Thymus (tissue), 11 donors: ENCODE measurements around the gene CSTPP1. TPM values are rescaled to one million over a fixed set of nuclear protein-coding genes. Genes with fewer than 3 reads are reported as not detected.
"Not testable (repeated sequence)": the region's sequence is repeated elsewhere in the genome, so short reads cannot be mapped to it uniquely, and the experiment has no call there.

ENCODE experiments used
- DNase-seq, 9 donors: peaks; one replicate each; pipeline ENCODE4 v3.0.0-alpha.2; 2013; ENCODE audit warnings: low spot score in 9 of 9, low read depth in 6 of 9, missing footprints in 1 of 9
- H3K27ac ChIP-seq, 2 donors: one replicate each; pipeline ENCODE4 v1.5.1; 2013; ENCODE audit warnings: control low read depth in 1 of 2, low read depth in 1 of 2, low read length in 1 of 2, mild to moderate bottlenecking in 1 of 2, moderate library complexity in 1 of 2
- H3K27me3 ChIP-seq, 2 donors: one replicate each; pipeline ENCODE4 v1.5.1; 2013; ENCODE audit warnings: low read length in 1 of 2; ENCODE audit not compliant: control insufficient read depth in 2 of 2, insufficient read depth in 1 of 2
- H3K36me3 ChIP-seq, 2 donors: one replicate each; pipeline ENCODE4 v1.5.1; 2013; ENCODE audit warnings: low read length in 1 of 2, mild to moderate bottlenecking in 1 of 2, moderate library complexity in 1 of 2; ENCODE audit not compliant: control insufficient read depth in 2 of 2, insufficient read depth in 2 of 2
- H3K4me1 ChIP-seq, 2 donors: one replicate each; pipeline ENCODE4 v1.5.1; 2013; ENCODE audit warnings: low read length in 2 of 2; ENCODE audit not compliant: control insufficient read depth in 2 of 2, insufficient read depth in 2 of 2
- H3K4me3 ChIP-seq, 2 donors: one replicate each; pipeline ENCODE4 v1.5.1; 2013; ENCODE audit warnings: low read length in 2 of 2, control low read depth in 1 of 2, mild to moderate bottlenecking in 1 of 2
- H3K9me3 ChIP-seq, 2 donors: one replicate each; pipeline ENCODE4 v1.5.1; 2013; ENCODE audit warnings: low read length in 1 of 2, mild to moderate bottlenecking in 1 of 2; ENCODE audit not compliant: control insufficient read depth in 2 of 2, insufficient read depth in 1 of 2
- WGBS: extraction: QIAGEN DNeasy Blood & Tissue Kit; methylation state at CpG from one replicate; pipeline ENCODE4 v1.1.7; 2013; 5-methylcytosine and 5-hydroxymethylcytosine counted together
- polyA plus RNA-seq: library from polyadenylated mRNA; stranded (reverse); fragments of 200-250 nt; gene quantifications from one replicate; pipeline ENCODE4 v1.2.3, GENCODE V29; 2013
- total RNA-seq: library from RNA; stranded (reverse); fragments of 120-200 nt; gene quantifications from one replicate; pipeline ENCODE4 v1.2.4, GENCODE V29; 2013
- donor health status: healthy.

CSTPP1 gene
- total and polyA plus RNA-seq, 2 donors = 15.8 to 16.0 TPM

GRCh38 chr11:47071341-47071740 lies 134.8 kb downstream of the CSTPP1 start:
- no peaks in the 10 kb centered on the region for H3K27me3 ChIP-seq
- no peak overlapping the region for H3K27ac ChIP-seq
- DNase-seq = no peak
- H3K4me3 ChIP-seq = no peak overlapping the region
- no peaks in the 10 kb centered on the region for H3K9me3 ChIP-seq
- WGBS = 89% methylated on average over 3 of the region's 3 CpGs
- H3K36me3 ChIP-seq = no peaks in the 10 kb centered on the region
- H3K4me1 ChIP-seq = peaks cover 0 to 5% of the 10 kb centered on the region in 2 donors

- DNase-seq = no peak
- no peak overlapping the region for H3K27ac ChIP-seq
- WGBS = 94% methylated on average over 2 of the region's 2 CpGs
Measured at GRCh38 chr11:47071791-47072261, 135.3 kb downstream of the CSTPP1 start.

GRCh38 chr11:47078751-47079521 lies 142.4 kb downstream of the CSTPP1 start:
- WGBS = 66% methylated on average over 7 of the region's 7 CpGs
- Histone ChIP-seq H3K36me3 (no peaks in the 10 kb centered on the region), H3K27ac (no peak overlapping the region), H3K4me1 (peaks cover 0 to 3% of the 10 kb centered on the region in 2 donors), H3K4me3 (no peak overlapping the region), H3K27me3 (no peaks in the 10 kb centered on the region), H3K9me3 (no peaks in the 10 kb centered on the region)
- DNase-seq = peak in 3 of 9 donors; percentile 18 to 51 (median 21)

More at GRCh38 chr11:47071791-47072261, 135.3 kb downstream of the CSTPP1 start:
- Histone ChIP-seq H3K27me3 (no peaks in the 10 kb centered on the region), H3K4me3 (no peak overlapping the region), H3K36me3 (no peaks in the 10 kb centered on the region), H3K9me3 (no peaks in the 10 kb centered on the region), H3K4me1 (peaks cover 0 to 5% of the 10 kb centered on the region in 2 donors)

- not testable (repeated sequence) for H3K27ac ChIP-seq, H3K4me1 ChIP-seq, H3K27me3 ChIP-seq, H3K9me3 ChIP-seq, H3K4me3 ChIP-seq, H3K36me3 ChIP-seq, DNase-seq
- WGBS = 98% methylated on average over 1 of the region's 1 CpG
Measured at GRCh38 chr11:47080775-47081174, 144.2 kb downstream of the CSTPP1 start.

- no peak overlapping the region for H3K4me3 ChIP-seq
- no peaks in the 10 kb centered on the region for H3K27me3 ChIP-seq
- no peaks in the 10 kb centered on the region for H3K36me3 ChIP-seq
- peaks cover 3 to 4% of the 10 kb centered on the region in 2 donors for H3K4me1 ChIP-seq
- H3K9me3 ChIP-seq = no peaks in the 10 kb centered on the region
- DNase-seq = no peak
- no peak overlapping the region for H3K27ac ChIP-seq
Measured at GRCh38 chr11:47083913-47084312, 147.4 kb downstream of the CSTPP1 start.

- peak in 6 of 9 donors; percentile 19 to 71 (median 32) for DNase-seq
- Histone ChIP-seq H3K4me3 (no peak overlapping the region), H3K27ac (no peak overlapping the region), H3K27me3 (no peaks in the 10 kb centered on the region), H3K4me1 (peaks cover 0 to 4% of the 10 kb centered on the region in 2 donors), H3K36me3 (no peaks in the 10 kb centered on the region), H3K9me3 (no peaks in the 10 kb centered on the region)
- WGBS = 8% methylated on average over 3 of the region's 3 CpGs
Measured at GRCh38 chr11:47087801-47088200, 151.2 kb downstream of the CSTPP1 start.

GRCh38 chr11:47093541-47093940 lies 157.0 kb downstream of the CSTPP1 start:
- H3K27ac ChIP-seq = no peak overlapping the region
- H3K4me3 ChIP-seq = no peak overlapping the region
- WGBS = 98% methylated on average over 2 of the region's 2 CpGs
- H3K36me3 ChIP-seq = no peaks in the 10 kb centered on the region
- H3K27me3 ChIP-seq = no peaks in the 10 kb centered on the region
- no peak for DNase-seq
- no peaks in the 10 kb centered on the region for H3K4me1 ChIP-seq
- H3K9me3 ChIP-seq = no peaks in the 10 kb centered on the region

GRCh38 chr11:47096871-47097270 lies 160.3 kb downstream of the CSTPP1 start:
- H3K4me3 ChIP-seq, H3K4me1 ChIP-seq, H3K36me3 ChIP-seq, H3K27ac ChIP-seq, H3K9me3 ChIP-seq, H3K27me3 ChIP-seq, DNase-seq: not testable (repeated sequence)
- 98% methylated on average over 18 of the region's 22 CpGs for WGBS

- H3K9me3 ChIP-seq, H3K4me1 ChIP-seq, H3K27me3 ChIP-seq, H3K27ac ChIP-seq, H3K4me3 ChIP-seq, DNase-seq, H3K36me3 ChIP-seq: not testable (repeated sequence)
- WGBS = 97% methylated on average over 3 of the region's 3 CpGs
Measured at GRCh38 chr11:47098223-47098622, 161.7 kb downstream of the CSTPP1 start.
